Stimulated activated CD4-positive, alpha-beta T cell treated with anti-CD3 and anti-CD28 coated beads, Interleukin-2, amount 100 ng/mL, for 48 hours (primary cell): ENCODE data around the gene EDEM2.
"Not testable (repeated sequence)": the region's sequence is repeated elsewhere in the genome, so short reads cannot be mapped to it uniquely, and the experiment has no call there.

Experiments used
- DNase-seq, 2 donors: peaks; one replicate each; pipeline ENCODE4 v3.0.0-alpha.2; 2020

EDEM2 gene

GRCh38 chr20:35122756-35123405 is 24.3 kb downstream of the EDEM2 start:
- no peak for DNase-seq

DNA sequence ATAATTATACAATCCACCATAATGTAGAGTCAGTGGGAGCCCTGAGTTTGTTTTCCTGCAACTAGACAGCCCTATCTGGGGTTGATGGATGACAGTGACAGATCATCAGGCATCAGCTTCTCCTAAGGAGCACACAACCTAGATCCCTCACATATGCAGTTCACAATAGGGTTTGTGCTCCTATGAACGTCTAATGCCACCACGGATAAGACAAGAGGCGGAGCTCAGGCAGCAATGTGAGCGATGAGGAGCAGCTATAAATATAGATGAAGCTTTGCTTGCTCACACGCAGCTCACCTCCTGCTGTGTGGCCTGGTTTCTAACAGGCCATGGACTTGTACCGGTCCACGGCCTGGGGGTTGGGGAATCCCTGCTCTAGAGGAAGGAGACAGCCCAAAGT is 25.9 kb downstream of the EDEM2 start:
- DNase-seq = no peak

DNA sequence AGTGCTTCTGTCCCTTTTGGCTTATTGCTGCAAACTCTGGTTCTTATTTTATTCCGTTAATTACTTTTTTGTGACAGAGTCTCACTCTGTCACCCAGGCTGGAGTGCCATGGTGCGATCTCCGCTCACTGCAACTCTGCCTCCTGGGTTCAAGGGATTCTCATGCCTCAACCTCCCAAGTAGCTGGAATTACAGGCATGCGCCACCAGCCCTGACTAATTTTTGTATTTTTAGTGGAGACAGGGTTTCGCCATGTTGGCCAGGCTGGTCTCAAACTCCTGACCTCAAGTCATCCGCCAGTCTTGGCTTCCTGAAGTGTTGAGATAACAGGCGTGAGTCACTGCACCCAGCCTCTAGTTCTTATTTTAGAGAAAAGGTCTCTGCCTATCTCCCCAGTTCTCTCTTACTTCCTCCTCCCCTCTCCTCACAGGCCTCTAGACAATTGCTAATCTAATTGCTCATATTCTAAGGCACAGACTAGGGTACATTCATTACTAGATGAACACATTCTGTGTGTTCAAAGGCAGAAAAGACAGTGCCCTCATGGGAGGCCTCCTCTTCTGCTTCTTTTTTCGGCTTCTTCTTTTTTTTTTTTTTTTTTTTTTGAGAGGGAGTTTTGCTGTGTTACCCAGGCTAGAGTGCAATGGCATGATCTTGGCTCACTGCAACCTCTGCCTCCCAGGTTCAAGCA is 27.0 kb downstream of the EDEM2 start:
- DNase-seq = no peak

- DNase-seq = no peak
These were observed 29.5 kb downstream of the EDEM2 start for GRCh38 chr20:35117629-35118028.

- no peak for DNase-seq
These were observed 29.9 kb downstream of the EDEM2 start for GRCh38 chr20:35117196-35117595.

GRCh38 chr20:35116258-35116657 is 30.9 kb downstream of the EDEM2 start:
- no peak for DNase-seq

- DNase-seq = no peak
These were observed 31.5 kb downstream of the EDEM2 start for GRCh38 chr20:35115606-35116005.

DNA sequence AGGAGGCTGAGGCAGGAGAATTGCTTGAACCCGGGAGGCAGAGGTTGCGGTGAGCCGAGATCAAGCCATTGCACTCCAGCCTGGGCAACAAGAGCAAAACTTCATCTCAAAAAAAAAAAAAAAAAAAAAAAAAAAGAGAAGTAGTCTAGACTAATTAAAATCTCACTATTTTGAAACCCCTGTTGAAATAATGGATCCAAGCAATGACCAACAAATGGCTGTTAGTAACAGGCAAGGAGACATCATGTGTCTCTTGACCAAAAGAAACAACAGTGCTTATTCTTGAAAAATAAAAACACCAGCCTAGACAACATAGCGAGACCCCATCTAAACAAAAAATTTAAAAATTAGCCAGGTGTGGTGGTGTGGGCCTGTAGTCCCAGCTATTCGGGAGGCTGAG is 34.9 kb downstream of the EDEM2 start:
- not testable (repeated sequence) for DNase-seq

DNA sequence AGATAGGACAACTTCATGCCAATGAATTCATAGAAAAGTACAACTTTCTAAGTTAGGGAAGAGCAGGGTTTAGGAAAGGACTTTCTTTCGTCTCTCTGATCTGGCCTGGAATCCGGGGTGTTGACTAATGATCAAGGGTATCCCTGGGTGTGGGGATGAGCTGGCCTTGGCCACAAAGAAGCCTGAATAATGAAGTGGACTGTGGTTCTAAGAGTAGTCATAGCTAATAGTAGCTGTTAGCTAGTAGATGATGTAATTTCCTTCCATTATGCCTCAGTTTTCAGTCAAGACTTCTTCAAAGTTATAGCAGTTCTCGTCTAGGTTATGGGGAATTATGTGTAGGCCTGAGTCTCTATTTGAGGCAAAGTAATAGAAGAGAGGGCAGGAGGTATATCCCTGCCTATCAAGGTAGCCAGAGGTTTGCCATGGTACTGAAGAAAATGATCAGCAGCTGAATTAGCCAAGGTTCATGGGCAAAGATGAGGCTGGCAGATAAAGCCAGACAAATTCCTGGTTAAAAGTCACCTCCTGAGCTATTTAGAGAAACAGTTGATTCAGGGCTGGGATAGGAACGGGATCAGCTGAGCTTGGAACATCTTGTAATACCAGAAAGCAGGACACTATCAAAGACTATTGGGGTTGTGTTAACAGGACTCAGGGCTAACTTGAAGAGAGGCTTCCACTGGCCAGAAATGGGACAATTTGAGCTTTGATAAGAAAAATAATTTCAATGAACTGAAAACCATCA is 35.8 kb downstream of the EDEM2 start:
- DNase-seq = no peak

DNA sequence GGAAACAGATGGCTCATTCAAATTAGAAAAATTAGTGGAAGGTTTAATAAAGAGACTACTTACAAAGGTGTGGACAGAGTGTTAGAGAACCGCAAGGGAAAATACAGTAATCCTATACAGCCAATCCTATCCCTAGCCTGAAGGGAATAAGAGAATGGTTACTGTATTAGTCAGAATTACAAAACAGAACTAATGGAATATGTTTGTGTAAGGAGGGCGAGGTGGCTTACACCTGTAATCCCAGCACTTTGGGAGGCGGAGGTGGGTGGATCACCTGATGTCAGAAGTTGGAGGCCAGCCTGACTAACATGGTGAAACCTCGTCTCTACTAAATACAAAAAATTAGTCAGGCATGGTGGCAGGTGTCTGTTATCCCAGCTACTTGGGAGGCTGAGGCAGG is 38.2 kb downstream of the EDEM2 start:
- DNase-seq = no peak

- DNase-seq = no peak
These were observed 40.2 kb downstream of the EDEM2 start for GRCh38 chr20:35106827-35107380.

GRCh38 chr20:35104685-35105295 is 42.3 kb downstream of the EDEM2 start:
- no peak for DNase-seq

- no peak for DNase-seq
These were observed 45.5 kb downstream of the EDEM2 start for GRCh38 chr20:35101620-35102019.

GRCh38 chr20:35093267-35093884 is 53.8 kb downstream of the EDEM2 start:
- peak in 1 of 2 donors; percentile 16 for DNase-seq

GRCh38 chr20:35092524-35093266 is 54.4 kb downstream of the EDEM2 start, which contains the start of gene TRPC4AP:
Gene TRPC4AP, minus strand, starts transcription at chr20:35092807. Its CDS starts 26 bp downstream, at chr20:35092781.
- DNase-seq = peak; percentile 83 to 90

GRCh38 chr20:35091816-35092523 is 55.2 kb downstream of the EDEM2 start:
- no peak for DNase-seq

GRCh38 chr20:35088231-35089145 is 58.6 kb downstream of the EDEM2 start:
- DNase-seq = no peak

DNA sequence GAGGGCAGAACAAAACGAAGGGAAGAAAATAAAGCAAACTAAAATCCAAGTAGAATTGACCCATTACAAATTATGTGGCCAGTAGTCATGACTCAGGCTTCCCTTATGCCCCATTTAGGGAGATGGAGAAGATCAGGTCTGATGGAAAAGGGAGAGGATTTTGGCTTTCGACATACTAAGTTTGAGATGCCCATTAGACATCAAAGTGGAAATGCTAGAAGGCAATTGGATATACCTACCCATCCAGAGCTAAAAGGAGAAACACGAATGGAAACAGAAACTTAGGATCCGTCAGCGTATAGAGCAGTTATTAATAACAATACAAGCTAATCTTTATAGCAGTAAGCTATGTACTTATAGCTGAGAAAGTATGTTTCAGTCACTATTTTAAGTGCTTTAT is 59.3 kb downstream of the EDEM2 start:
- no peak for DNase-seq

DNA sequence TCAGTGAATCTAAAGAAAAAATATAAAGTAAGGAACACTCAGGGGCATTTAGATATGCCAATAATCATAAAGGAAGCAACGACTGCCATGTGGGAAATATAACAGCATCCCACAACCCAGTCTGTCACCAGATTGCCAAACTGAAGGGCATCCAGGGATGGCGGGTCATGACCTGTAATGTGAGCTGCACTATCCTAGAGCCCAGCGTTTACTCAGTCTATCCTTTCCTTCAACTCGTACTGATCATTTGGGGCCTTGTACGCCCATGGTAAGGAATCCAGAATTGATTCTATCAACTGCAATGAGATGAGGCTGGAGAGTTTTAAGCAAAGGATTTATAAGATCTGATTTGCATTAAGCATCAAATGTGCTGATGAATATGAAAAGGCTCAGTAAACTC is 59.8 kb downstream of the EDEM2 start:
- no peak for DNase-seq
